ENCODE results near the gene MAP4K5.
"Not testable (repeated sequence)": the region's sequence is repeated elsewhere in the genome, so short reads cannot be mapped to it uniquely, and the experiment has no call there.

MAP4K5 gene

GRCh38 chr14:50516091-50516490 lies 16.3 kb downstream of the MAP4K5 start:
- no peak for TF ChIP-seq CTCF (IDR thresholded peaks at IDR 0.05)
- no peak for DNase-seq
- Histone ChIP-seq H3K27ac (no peak overlapping the region), H3K9me3 (no peaks in the 10 kb centered on the region), H3K27me3 (no peaks in the 10 kb centered on the region), H3K4me3 (no peak overlapping the region), H3K4me1 (peaks cover 0 to 14% (median 3%) of the 10 kb centered on the region in 4 donors), H3K36me3 (no peaks in the 10 kb centered on the region)
- intact Hi-C loops (cut with DNase I; ENCODE audit: low total_unique reads): no loop called here

GRCh38 chr14:50512463-50512862 lies 19.9 kb downstream of the MAP4K5 start:
- no peaks in the 10 kb centered on the region for H3K9me3 ChIP-seq
- no peaks in the 10 kb centered on the region for H3K36me3 ChIP-seq
- no peak overlapping the region for H3K4me3 ChIP-seq
- TF ChIP-seq CTCF (IDR thresholded peaks at IDR 0.05): no peak
- H3K27ac ChIP-seq: no peak overlapping the region
- peaks cover 0 to 11% (median 2%) of the 10 kb centered on the region in 4 donors for H3K4me1 ChIP-seq
- no peaks in the 10 kb centered on the region for H3K27me3 ChIP-seq
- DNase-seq: no peak
- intact Hi-C loops (cut with DNase I; ENCODE audit: low total_unique reads): no loop called here

DNA sequence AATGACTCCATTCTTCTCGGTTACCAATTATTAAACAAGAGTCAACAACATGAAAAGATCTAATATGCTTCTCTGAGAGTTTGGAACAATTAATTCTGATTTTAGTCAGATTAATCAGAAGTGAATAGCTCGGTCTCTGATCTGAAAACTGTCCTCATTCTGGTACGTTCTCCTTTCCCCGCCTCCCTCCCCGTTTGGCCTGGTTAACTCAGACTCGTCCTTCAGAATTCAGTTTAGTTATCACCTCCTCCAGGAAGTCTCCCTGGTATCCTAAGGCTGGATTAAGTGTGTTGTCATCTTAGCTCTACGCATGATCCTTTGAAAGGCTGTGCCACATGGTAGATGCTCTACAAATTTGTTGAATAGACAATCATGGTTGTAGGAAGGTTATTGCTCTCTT lies 22.2 kb downstream of the MAP4K5 start:
- no peaks in the 10 kb centered on the region for H3K36me3 ChIP-seq
- no peak for DNase-seq
- H3K4me3 ChIP-seq: no peak overlapping the region
- no peak overlapping the region for H3K27ac ChIP-seq
- no peaks in the 10 kb centered on the region for H3K27me3 ChIP-seq
- no peak for TF ChIP-seq CTCF (IDR thresholded peaks at IDR 0.05)
- intact Hi-C loops (cut with DNase I; ENCODE audit: low total_unique reads): no loop called here
- H3K9me3 ChIP-seq: no peaks in the 10 kb centered on the region
- peaks cover 0 to 11% (median 0%) of the 10 kb centered on the region in 4 donors for H3K4me1 ChIP-seq

DNA sequence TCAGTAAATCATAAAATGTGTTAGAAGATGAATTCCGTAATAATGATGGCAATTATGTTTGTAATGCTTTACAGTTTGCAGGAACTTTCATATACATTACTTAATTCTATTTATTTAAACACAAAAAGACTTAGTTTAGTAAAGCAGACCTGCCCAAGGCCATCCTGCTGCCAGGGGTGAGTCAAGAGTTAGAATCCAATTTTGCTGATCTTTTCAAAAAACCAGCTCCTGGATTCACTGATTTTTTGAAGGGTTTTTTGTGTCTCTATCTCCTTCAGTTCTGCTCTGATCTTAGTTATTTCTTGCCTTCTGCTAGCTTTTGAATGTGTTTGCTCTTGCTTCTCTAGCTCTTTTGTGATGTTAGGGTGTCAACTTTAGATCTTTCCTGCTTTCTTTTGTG lies 25.3 kb downstream of the MAP4K5 start:
- intact Hi-C loops (cut with DNase I; ENCODE audit: low total_unique reads): loop anchor here (5.0 kb wide), 1 partner anchor 315 kb away; no protein-coding TSS in a partner anchor
- H3K27me3 ChIP-seq, H3K27ac ChIP-seq, H3K4me1 ChIP-seq, H3K9me3 ChIP-seq, H3K4me3 ChIP-seq, DNase-seq, H3K36me3 ChIP-seq: not testable (repeated sequence)

DNA sequence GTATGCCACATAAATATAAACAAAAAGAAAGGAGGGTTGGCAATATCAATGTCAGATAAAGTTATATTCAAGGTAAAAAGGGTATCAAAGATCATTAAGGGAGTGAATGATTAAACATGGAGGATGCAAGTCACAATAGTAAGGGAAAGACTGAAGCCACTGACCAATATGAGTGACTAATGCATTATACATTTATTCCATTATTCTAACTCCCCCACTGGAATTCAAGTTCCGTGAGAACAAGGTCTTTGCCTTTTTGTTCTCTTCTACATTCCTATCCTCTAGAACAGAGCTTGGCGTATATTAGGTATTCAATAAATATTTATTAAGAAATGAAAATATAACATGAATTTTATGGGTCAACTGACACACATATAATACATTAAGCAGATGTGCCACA lies 30.7 kb downstream of the MAP4K5 start:
- no peak overlapping the region for H3K27ac ChIP-seq
- H3K9me3 ChIP-seq: no peaks in the 10 kb centered on the region
- intact Hi-C loops (cut with DNase I; ENCODE audit: low total_unique reads): no loop called here
- TF ChIP-seq CTCF (IDR thresholded peaks at IDR 0.05): no peak
- H3K4me1 ChIP-seq: peaks cover 0 to 20% (median 2%) of the 10 kb centered on the region in 4 donors
- no peak overlapping the region for H3K4me3 ChIP-seq
- no peaks in the 10 kb centered on the region for H3K27me3 ChIP-seq
- no peak for DNase-seq
- no peaks in the 10 kb centered on the region for H3K36me3 ChIP-seq

- H3K27ac ChIP-seq: no peak overlapping the region
- H3K36me3 ChIP-seq: no peaks in the 10 kb centered on the region
- no peak overlapping the region for H3K4me3 ChIP-seq
- H3K4me1 ChIP-seq: peaks cover 0 to 20% (median 2%) of the 10 kb centered on the region in 4 donors
- DNase-seq: no peak
- intact Hi-C loops (cut with DNase I; ENCODE audit: low total_unique reads): no loop called here
- H3K27me3 ChIP-seq: no peaks in the 10 kb centered on the region
- TF ChIP-seq CTCF (IDR thresholded peaks at IDR 0.05): no peak
- H3K9me3 ChIP-seq: no peaks in the 10 kb centered on the region
Observed at GRCh38 chr14:50497351-50497750, 35.0 kb downstream of the MAP4K5 start.
